IPS-20b (cell line): ENCODE data around the gene HLA-DMA.

Experiments used
- H3K27ac ChIP-seq: one replicate; pipeline ENCODE4 v1.5.1; 2013; ENCODE audit warnings: low read length
- H3K27me3 ChIP-seq: 2 replicates; pipeline ENCODE4 v1.6.1; 2013; ENCODE audit warnings: mild to moderate bottlenecking, low read length, inconsistent platforms; ENCODE audit not compliant: insufficient read depth
- H3K36me3 ChIP-seq: 2 replicates; pipeline ENCODE4 v1.6.1; 2013; ENCODE audit warnings: low read depth, mild to moderate bottlenecking, inconsistent platforms, low read length, moderate library complexity; ENCODE audit not compliant: insufficient read depth
- H3K4me1 ChIP-seq: 2 replicates; pipeline ENCODE4 v1.6.1; 2013; ENCODE audit warnings: mild to moderate bottlenecking, control low read depth, inconsistent platforms, low read length, moderate library complexity; ENCODE audit not compliant: insufficient read depth
- H3K4me3 ChIP-seq: 2 replicates; pipeline ENCODE4 v1.5.1; 2013; ENCODE audit warnings: mild to moderate bottlenecking, low read length, inconsistent platforms
- H3K9ac ChIP-seq: 2 replicates; pipeline ENCODE4 v1.6.1; 2013; ENCODE audit warnings: low read depth, mild to moderate bottlenecking, inconsistent platforms, low read length, moderate library complexity
- H3K9me3 ChIP-seq: 2 replicates; pipeline ENCODE4 v1.6.1; 2013; ENCODE audit warnings: mild to moderate bottlenecking, low read depth, low read length, inconsistent platforms; ENCODE audit not compliant: insufficient read depth

The HLA-DMA gene

DNA sequence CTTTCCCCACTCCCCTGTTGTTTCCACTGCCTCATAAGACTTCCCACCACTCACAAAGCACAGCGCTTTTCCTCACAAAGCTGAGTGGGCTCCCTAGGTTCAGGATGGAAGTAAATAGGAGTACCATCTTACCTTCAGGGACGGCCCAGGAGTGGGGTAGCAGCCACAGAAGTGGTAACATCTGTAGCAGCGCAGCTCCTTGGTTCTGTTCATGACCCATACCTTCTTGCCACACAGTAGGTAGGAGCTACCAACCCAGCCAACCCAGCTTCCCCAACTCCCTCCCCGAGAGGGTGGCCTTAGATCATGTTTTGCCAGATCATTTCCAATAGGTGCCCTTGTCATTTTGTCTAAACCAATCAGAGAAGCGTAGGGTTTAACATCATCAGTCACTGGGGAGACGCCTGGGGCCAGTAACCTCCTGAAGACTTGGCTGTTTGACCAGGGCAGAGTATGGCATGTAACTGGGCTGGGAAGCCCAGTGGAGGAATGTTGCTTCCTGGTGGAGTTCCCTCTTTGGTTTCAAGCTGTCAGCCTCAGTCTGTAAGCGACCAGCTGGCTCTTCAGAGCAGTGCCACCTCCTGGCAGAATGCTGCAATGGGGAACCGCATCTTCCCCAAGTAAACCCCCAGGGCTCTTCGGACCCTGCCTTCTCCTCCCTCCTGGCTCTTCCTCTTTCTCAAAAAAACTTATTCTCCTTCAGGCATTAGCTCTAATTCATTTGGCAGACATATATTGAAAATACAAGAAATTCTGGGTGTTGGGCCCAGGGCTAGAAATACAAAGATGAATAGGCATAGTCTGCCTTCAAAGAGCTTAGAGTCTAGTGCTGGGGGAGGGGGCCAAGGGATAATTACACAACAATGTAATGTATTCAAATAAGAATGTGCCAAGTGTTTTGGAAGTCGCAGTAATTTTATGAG lies at the start of gene HLA-DMA:
Gene HLA-DMA (minus strand): TSS at position 281 of the 923 bp plus-strand sequence. CDS start 61 bp downstream, at position 220.
- no peaks in the 10 kb centered on the region for H3K4me1 ChIP-seq
- H3K4me3 ChIP-seq, result peak within 1 kb of the TSS; percentile 42
- H3K36me3 ChIP-seq, result no peaks in the 10 kb centered on the region
- H3K9ac ChIP-seq, result no peak within 1 kb of the TSS
- no peak within 1 kb of the TSS for H3K27ac ChIP-seq
- no peaks in the 10 kb centered on the region for H3K27me3 ChIP-seq
- H3K9me3 ChIP-seq, result no peaks in the 10 kb centered on the region

GRCh38 chr6:33001685-33002084 lies 48.8 kb upstream of the HLA-DMA start:
- H3K36me3 ChIP-seq, result no peaks in the 10 kb centered on the region
- H3K27me3 ChIP-seq, result peaks cover 10% of the 10 kb centered on the region
- H3K9ac ChIP-seq, result no peak overlapping the region
- no peaks in the 10 kb centered on the region for H3K4me1 ChIP-seq
- H3K27ac ChIP-seq, result no peak overlapping the region
- H3K9me3 ChIP-seq, result no peaks in the 10 kb centered on the region
- no peak overlapping the region for H3K4me3 ChIP-seq

DNA sequence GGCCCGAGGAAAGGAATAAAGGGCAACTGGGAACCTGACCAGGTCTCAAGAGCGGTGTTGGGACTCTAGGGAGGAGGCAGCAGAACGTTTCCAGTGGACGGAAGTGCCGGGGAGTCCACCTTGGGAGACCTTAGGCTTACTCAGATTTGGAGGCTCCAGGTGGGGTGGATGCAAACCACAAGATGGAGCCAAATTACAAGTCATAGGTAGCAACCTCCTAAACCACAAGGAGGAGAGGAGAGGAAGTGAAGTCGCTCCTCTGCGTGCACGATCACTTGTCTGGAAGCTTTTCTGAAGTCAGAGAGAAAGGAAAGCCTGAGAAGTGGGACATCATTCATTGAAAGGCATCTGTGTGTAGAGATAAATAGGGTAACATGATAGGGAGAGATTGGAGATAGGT lies 47.2 kb upstream of the HLA-DMA start:
- Histone ChIP-seq H3K27ac (no peak overlapping the region), H3K9ac (no peak overlapping the region), H3K9me3 (no peaks in the 10 kb centered on the region), H3K36me3 (no peaks in the 10 kb centered on the region), H3K27me3 (peaks cover 10% of the 10 kb centered on the region), H3K4me3 (no peak overlapping the region), H3K4me1 (no peaks in the 10 kb centered on the region)

DNA sequence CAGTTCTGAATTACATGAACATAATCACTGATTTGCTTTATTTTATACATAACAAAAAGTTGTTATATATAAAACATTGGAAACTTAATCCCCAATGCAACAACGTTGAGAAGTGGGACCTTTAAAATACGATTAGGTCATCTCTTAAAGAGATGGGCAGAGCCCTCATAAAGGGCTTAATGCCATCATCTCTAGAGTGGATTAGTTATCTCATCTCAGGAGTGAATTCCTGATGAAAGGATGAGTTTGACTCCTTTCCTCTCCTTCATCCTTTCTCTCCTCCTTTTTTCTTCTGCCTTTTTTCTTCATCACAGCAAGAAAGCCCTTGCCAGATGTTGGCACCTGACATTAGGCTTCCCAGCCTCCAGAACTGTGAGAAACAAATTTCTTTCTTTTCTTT lies 42.6 kb upstream of the HLA-DMA start:
- H3K27me3 ChIP-seq, result peaks cover 3% of the 10 kb centered on the region
- no peak overlapping the region for H3K9ac ChIP-seq
- H3K9me3 ChIP-seq, result no peaks in the 10 kb centered on the region
- H3K4me1 ChIP-seq, result no peaks in the 10 kb centered on the region
- H3K27ac ChIP-seq, result no peak overlapping the region
- H3K4me3 ChIP-seq, result no peak overlapping the region
- no peaks in the 10 kb centered on the region for H3K36me3 ChIP-seq

DNA sequence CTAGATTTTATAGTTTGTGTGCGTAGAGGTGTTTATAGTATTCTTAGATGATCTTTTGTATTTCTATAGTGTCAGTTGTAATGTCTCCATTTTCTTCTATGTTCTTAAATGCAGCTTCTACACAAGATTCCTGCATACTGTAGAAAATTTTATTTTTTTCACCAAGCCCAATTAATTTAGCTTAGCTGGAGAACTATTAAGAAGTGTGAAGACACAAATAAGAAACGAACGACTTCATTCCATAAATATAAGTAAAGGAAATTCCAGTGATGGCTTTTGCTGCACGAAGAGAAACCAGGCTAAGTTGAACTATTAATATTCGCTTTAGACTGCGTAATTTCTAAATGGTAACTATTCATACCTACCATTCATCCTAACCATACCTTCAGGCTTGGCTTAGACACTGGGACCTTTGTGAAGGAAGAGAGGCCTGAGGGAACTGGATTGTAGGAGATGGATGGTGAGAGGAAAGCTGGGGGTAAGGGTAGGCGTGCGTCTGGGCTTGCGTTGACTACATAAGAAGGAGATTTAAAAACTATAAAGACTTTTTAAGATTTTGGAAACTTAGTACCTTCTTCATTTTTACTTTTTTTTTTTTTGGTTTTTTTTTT lies 40.6 kb upstream of the HLA-DMA start:
- Histone ChIP-seq H3K27ac (no peak overlapping the region), H3K4me1 (no peaks in the 10 kb centered on the region), H3K9me3 (no peaks in the 10 kb centered on the region), H3K9ac (no peak overlapping the region), H3K36me3 (no peaks in the 10 kb centered on the region), H3K27me3 (no peaks in the 10 kb centered on the region), H3K4me3 (no peak overlapping the region)

DNA sequence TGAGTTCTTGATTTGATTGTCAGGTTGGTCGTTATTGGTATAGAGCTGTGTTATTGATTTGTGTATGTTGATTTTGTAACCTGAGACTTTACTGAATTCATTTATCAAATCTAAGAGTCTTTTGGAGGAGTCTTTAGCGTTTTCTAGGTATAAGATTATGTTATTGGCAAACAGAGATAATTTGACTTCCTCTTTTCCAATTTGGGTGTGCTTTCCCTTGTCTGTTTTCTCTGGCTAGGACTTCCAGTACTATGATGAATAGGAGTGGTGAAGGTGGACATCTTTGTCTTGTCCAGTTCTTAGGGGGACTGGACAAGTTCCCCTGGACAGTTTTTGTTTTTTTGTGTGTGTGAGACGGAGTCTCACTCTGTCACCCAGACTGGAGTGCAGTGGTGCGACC lies 39.1 kb upstream of the HLA-DMA start:
- H3K4me3 ChIP-seq, result no peak overlapping the region
- H3K27ac ChIP-seq, result no peak overlapping the region
- no peak overlapping the region for H3K9ac ChIP-seq
- H3K4me1 ChIP-seq, result no peaks in the 10 kb centered on the region; the same call in 1 of the 2 replicates
- H3K27me3 ChIP-seq, result no peaks in the 10 kb centered on the region
- no peaks in the 10 kb centered on the region for H3K36me3 ChIP-seq
- H3K9me3 ChIP-seq, result no peaks in the 10 kb centered on the region

DNA sequence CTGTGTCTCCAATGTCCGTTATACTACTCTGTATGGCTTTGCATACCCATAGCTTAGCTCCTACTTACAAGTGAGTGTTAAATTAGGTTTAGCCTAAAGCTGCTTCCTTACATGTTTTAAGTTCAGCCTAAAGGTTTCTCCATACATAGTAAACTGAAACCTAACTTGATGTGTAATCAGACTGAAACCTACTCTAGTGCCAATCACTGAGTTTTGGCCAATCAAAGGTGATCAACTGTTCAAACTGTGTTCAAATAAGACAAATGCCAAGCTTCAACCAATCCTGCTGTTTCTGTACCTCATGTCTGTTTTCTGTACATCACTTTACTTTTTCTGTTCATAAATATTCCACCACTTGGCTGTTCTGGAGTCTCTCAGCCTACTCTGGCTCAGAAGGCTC lies 36.5 kb upstream of the HLA-DMA start:
- no peaks in the 10 kb centered on the region; the same call in 1 of the 2 replicates for H3K4me1 ChIP-seq
- no peaks in the 10 kb centered on the region for H3K36me3 ChIP-seq
- no peak overlapping the region for H3K4me3 ChIP-seq
- H3K9me3 ChIP-seq, result no peaks in the 10 kb centered on the region
- no peak overlapping the region for H3K27ac ChIP-seq
- H3K9ac ChIP-seq, result no peak overlapping the region
- H3K27me3 ChIP-seq, result no peaks in the 10 kb centered on the region

DNA sequence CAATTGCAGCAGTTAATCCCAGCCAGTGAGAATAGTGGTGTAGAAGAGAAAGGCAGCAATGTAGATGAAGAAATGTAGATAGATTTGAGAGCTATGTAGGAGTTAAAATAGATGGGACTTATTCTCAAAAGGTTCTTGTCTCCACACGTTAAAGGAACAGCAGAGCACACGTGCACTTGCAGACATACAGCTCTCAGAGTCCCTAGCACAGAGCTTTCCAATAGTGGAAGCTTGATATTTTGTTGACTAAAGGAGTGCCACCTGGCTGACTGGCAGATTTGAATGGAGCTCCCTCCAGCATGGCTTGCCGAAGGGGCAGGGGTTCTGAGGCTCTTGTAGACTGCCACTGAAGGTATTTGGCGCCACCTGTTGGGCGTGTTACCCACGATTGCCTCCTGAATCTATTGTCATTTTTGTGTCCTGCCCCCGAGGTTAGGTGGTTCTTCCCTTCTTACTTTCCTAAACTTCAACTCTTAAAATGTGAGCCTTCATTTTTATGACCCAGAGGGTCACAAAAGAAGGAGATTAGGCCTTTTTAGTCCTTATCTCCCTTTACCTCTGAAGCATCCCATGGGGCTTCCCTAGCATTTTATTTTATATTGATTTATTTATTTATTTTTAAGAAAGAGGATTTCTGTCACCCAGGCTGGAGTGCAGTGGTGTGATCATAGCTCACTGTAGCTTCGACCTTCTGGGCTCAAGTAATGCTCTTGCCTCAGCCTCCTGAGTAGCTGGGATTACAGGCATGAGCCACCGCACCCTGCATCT lies 31.9 kb upstream of the HLA-DMA start:
- Histone ChIP-seq H3K27ac (no peak overlapping the region), H3K4me1 (no peaks in the 10 kb centered on the region; the same call in 1 of the 2 replicates), H3K9me3 (no peaks in the 10 kb centered on the region), H3K27me3 (no peaks in the 10 kb centered on the region), H3K36me3 (peaks cover 28% of the 10 kb centered on the region), H3K9ac (no peak overlapping the region), H3K4me3 (no peak overlapping the region)

- Histone ChIP-seq H3K9me3 (no peaks in the 10 kb centered on the region), H3K4me1 (no peaks in the 10 kb centered on the region; the same call in 1 of the 2 replicates), H3K27me3 (no peaks in the 10 kb centered on the region), H3K4me3 (no peak overlapping the region), H3K27ac (no peak overlapping the region), H3K9ac (no peak overlapping the region), H3K36me3 (peaks cover 35% of the 10 kb centered on the region)
Observed at GRCh38 chr6:32983964-32984621, 31.2 kb upstream of the HLA-DMA start.

- Histone ChIP-seq H3K4me1 (no peaks in the 10 kb centered on the region; the same call in 1 of the 2 replicates), H3K9ac (no peak overlapping the region), H3K36me3 (peaks cover 41% of the 10 kb centered on the region), H3K27ac (no peak overlapping the region), H3K9me3 (no peaks in the 10 kb centered on the region), H3K27me3 (no peaks in the 10 kb centered on the region), H3K4me3 (no peak overlapping the region)
Observed at GRCh38 chr6:32983493-32983848, 30.6 kb upstream of the HLA-DMA start.

DNA sequence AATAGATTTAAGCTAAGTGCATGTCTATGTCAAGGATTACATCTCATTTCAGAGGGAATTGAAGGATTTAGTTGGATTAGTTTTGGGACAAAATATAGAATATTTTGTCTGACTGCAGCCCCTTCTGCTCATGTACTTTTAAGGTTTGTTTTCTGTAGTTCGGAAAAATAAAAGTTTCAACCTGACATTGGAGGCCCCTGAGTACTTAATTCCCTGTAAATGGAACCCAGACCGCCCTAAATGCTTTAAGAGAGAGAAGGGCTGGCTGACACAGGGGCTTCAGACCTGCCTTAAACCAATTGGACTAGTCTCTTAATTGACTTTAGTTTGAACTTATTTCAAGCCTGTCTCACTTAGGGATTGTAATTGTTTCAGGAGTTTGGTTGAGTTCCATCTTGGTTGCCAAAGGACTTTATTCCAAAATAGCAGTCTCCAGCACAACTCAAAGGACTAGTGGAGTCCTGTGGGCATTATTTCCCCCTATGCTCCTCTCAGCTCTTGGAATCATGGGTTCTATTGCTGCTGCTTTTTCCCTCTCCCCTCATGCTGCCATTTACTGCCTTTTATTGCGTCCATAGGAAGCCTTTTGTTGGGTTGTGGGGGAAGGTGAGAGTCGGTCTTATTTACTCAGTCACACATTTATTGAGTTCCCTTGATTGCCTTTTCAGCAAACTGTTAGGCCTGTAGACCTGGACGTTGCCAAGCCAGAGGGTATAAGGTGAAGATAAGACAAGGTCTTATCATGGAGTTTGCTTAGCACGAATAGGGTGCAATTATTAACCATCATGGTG lies 30.0 kb upstream of the HLA-DMA start:
- no peak overlapping the region for H3K27ac ChIP-seq
- peaks cover 47% of the 10 kb centered on the region for H3K36me3 ChIP-seq

More for the DNA sequence above, 30.0 kb upstream of the HLA-DMA start:
- no peak overlapping the region for H3K4me3 ChIP-seq
- no peak overlapping the region for H3K9ac ChIP-seq
- no peaks in the 10 kb centered on the region for H3K4me1 ChIP-seq
- no peaks in the 10 kb centered on the region for H3K27me3 ChIP-seq
- no peaks in the 10 kb centered on the region for H3K9me3 ChIP-seq
